ENCODE measurements around the gene PRRX2.
"Not testable (repeated sequence)": the region's sequence is repeated elsewhere in the genome, so short reads cannot be mapped to it uniquely, and the experiment has no call there.

Gene PRRX2

GRCh38 chr9:129654554-129655040 is 10.8 kb upstream of the PRRX2 start:
- DNase-seq (ENCODE audit: low spot score) = no peak

DNA sequence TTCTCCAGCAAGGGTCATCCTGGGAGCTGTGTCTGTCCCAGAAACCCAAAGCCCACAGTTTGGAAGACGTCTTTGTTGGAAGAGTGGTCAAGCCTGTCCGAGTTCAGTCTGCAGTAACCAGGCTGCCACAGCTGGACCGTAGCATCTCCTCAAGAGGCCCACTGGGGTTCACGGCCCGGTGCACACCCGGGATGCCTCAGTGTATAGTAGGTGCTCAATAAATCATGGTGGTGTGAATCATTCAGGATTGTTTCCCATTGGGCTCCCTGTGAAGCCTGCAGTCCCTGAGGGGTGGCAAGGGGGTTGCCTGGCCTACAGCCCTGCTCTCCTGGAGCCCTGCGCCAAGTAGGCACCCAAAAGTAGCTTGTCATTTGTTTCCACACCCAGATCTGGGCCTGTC is 10.3 kb upstream of the PRRX2 start:
- DNase-seq (ENCODE audit: low spot score) = no peak

GRCh38 chr9:129655696-129656095 is 9.8 kb upstream of the PRRX2 start:
- DNase-seq (ENCODE audit: low spot score) = no peak

DNA sequence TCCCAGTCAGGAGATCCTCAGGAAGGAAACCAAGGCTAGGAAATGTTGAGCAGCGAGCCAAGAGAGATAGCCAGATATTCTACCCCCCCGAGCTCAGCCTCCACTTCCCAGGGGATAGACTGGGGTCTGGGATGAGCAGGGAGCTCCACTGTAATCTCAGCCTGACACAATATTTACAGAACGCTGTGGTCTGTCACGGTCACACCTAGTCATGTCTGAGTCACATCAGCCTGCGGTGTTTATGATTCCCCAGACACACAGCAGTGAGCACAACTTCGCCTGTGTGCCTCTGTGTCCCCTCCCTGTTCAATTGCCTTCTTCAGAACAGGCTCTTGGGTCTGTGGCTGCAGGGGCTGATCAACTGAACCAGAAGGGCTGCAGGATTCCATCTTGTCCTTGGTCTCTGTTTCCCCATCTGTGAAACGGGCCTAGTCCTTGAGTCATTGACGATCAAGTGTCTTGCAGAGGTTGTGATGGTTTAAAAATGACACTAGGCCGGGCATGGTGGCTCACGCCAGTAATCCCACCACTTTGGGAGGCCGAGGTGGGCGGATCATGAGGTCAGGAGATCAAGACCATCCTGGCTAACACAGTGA is 8.6 kb upstream of the PRRX2 start:
- no peak for DNase-seq (ENCODE audit: low spot score)

- DNase-seq (ENCODE audit: low spot score) = no peak
Observed at GRCh38 chr9:129661029-129661428, 4.4 kb upstream of the PRRX2 start.

DNA sequence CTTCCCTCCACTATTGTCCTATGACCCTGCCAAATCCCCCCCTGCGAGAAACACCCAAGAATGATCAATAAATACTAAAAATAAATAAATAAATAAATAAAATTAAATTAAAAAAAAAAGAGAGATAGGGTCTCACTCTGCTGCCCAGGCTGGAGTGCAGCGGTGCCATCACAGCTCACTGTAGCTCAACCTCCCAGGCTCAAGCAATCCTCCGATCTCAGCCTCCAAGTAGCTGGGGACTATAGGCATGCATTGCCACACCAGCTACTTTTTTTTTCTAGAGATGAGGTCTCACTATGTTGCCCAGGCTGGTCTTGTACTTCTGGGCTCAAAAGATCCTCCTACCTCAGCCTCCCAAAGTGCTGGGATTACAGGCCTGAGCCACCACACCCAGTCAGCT is 3.2 kb upstream of the PRRX2 start:
- DNase-seq (ENCODE audit: low spot score) = not testable (repeated sequence)

GRCh38 chr9:129664746-129665388 is 580 bp upstream of the PRRX2 start:
- no peak for DNase-seq (ENCODE audit: low spot score)

- DNase-seq (ENCODE audit: low spot score) = no peak
Observed at GRCh38 chr9:129665814-129666520, 520 bp downstream of the PRRX2 start.

- DNase-seq (ENCODE audit: low spot score) = no peak
Observed at GRCh38 chr9:129666575-129666974, 1.1 kb downstream of the PRRX2 start.

GRCh38 chr9:129667378-129667777 is 1.9 kb downstream of the PRRX2 start:
- DNase-seq (ENCODE audit: low spot score) = no peak

GRCh38 chr9:129667850-129668249 is 2.4 kb downstream of the PRRX2 start:
- no peak for DNase-seq (ENCODE audit: low spot score)

GRCh38 chr9:129669141-129669718 is 3.8 kb downstream of the PRRX2 start:
- DNase-seq (ENCODE audit: low spot score) = no peak

- no peak for DNase-seq (ENCODE audit: low spot score)
Observed at GRCh38 chr9:129669946-129670345, 4.5 kb downstream of the PRRX2 start.

- no peak for DNase-seq (ENCODE audit: low spot score)
Observed at GRCh38 chr9:129671065-129671464, 5.6 kb downstream of the PRRX2 start.

GRCh38 chr9:129671519-129671918 is 6.1 kb downstream of the PRRX2 start:
- no peak for DNase-seq (ENCODE audit: low spot score)

DNA sequence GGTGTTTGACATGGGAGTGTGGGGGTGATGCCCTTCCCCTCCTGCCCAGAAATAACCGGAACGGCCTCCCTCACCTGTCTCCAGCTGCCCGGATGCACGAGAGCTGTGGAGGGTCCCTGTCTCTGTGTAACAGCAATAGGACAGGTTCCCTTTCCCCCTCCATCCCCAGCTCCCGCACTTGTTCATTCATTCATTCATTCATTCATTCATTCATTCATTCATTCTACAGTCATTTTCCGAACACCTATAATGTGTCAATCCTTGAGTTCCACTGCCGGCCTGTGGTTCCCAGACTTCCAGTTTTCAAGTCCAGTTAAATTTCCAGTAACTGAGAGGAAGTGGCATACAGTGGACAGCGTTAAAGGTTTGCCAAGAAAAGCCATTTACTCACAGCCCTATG is 7.3 kb downstream of the PRRX2 start:
- no peak for DNase-seq (ENCODE audit: low spot score)

DNA sequence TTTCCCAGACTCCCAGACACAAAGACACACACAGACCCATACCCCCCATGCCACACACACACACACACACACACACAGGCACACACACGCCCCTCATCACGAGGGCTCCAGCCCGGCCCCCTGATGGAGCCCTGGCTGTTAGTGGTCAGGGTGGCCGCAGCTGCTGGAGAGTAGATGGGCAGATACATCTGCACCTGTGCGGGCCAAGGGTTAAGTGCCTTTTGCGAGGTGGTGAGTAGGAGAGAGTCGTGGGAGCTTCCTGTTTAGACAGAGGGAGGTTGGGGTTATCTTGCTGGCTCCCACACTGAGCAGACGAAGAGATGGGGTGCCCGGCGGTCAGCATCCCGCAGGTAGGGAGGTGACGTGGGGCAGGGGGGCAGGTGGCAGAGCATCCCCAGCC is 8.2 kb downstream of the PRRX2 start:
- no peak for DNase-seq (ENCODE audit: low spot score)

DNA sequence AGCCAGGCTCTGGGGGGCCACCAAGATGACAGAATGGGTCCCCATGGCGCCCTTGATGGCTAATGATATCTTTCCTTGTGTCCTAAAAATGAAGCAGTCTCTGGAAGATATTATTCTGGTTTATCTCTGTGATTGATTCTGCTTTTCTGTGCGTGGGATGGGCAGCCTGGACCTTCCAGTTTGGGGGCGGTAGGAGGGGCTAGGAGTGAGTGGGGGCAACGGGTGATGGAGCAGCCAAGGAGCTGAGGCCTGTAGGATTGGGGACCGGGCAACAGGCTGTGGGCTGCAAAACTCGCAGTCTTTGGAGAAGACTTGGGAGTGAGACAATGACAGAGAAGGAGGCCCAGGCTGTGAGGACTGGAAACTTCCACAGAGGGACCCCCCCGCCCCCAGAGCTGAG is 8.8 kb downstream of the PRRX2 start:
- no peak for DNase-seq (ENCODE audit: low spot score)

DNA sequence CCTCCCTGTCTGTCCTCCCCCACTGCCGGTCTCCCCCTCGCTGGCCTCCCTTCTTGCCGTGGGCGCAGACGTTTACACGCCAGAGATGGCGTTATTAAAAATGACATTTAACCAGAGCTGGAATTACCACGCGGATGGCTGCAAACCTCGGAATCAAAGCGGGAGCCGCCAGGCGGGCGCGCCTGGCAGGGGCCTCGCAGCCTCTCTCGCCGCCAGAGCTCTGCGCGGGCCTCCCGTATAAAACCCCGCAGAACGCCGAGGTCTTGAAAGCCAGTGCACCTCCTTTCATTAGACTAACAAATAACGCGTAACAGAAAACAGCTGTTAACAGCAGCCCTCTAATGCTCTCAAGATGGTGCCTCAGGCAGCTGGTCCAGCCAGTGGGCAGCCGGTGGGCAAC is 10.2 kb downstream of the PRRX2 start:
- DNase-seq (ENCODE audit: low spot score) = no peak

GRCh38 chr9:129676287-129676686 is 10.8 kb downstream of the PRRX2 start:
- DNase-seq (ENCODE audit: low spot score) = no peak

DNA sequence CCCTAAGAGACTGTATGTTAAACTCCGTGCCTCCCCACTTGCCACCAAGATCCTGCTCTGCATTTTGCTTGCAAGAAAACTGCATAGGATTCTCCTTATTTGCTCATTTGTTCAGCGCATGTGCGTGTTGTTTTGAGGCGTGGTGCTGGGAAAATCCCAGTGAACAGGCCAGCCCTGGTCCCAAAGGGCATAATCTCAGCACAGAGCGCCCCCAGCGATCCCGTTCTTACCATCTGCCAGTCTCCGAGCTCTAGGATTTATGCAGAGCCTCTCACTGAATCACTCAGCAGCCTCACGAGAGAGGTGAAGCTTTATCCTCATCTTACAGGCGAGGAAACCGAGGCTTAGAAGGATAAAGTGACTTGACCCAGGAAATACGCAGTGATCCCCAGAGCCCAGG is 11.5 kb downstream of the PRRX2 start:
- no peak for DNase-seq (ENCODE audit: low spot score)

GRCh38 chr9:129677456-129677855 is 12.0 kb downstream of the PRRX2 start:
- no peak for DNase-seq (ENCODE audit: low spot score)

DNA sequence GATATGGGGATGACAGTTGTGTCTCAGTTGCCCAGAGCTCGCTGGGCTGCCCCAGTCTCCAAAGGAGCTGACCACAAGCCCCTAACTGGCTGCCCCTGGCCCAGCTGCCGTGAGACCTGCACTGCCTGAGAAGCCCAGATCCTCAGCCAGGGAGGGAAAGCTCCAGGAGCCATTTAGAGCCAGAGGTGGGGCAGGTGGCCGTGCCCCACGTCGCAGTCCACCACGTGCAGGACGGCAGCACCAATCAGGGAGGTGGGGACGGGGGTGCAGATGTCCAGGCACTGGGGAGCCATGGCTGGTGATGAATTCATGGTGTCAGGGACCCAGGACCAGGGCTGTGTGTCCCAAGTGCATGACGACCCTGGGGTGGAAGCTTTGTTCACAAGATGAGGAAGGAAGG is 13.4 kb downstream of the PRRX2 start:
- no peak for DNase-seq (ENCODE audit: low spot score)
